ENCODE data around the gene PEA15.

PEA15 gene

GRCh38 chr1:160158534-160158933, 46.6 kb upstream of the PEA15 start:
- Histone ChIP-seq H2BK120ac (ENCODE audit: low read depth, low read length) (no peak overlapping the region), H2AFZ (ENCODE audit: low read depth, low read length) (no peak overlapping the region), H3K4me2 (ENCODE audit: low read length, poor library complexity, severe bottlenecking) (no peak overlapping the region), H3K18ac (ENCODE audit: low read depth in 1 of 2, low read length in 2 of 2) (no peak overlapping the region), H3K14ac (ENCODE audit: low read length in 2 of 2) (no peak overlapping the region), H3K27ac (ENCODE audit: low read length, poor library complexity, severe bottlenecking) (no peak overlapping the region), H3K27me3 (ENCODE audit: control insufficient read depth in 1 of 2, insufficient read depth in 1 of 2, low read length in 2 of 2) (peaks cover 0 to 15% of the 10 kb centered on the region in 2 experiments), H3K4me3 (ENCODE audit: insufficient read depth in 1 of 2, low read depth in 1 of 2, low read length in 2 of 2) (no peak overlapping the region), H3K79me1 (replicated peaks; ENCODE audit: low read length, poor library complexity, severe bottlenecking) (no peaks in the 10 kb centered on the region), H3K9ac (ENCODE audit: low read length) (no peak overlapping the region), H2BK12ac (ENCODE audit: low read length in 2 of 2) (no peak overlapping the region), H3K4ac (ENCODE audit: low read depth in 1 of 2, low read length in 2 of 2) (no peak overlapping the region), H2BK5ac (ENCODE audit: low read depth, low read length, poor library complexity, severe bottlenecking) (no peak overlapping the region), H3K4me1 (ENCODE audit: control insufficient read depth, insufficient read depth, low read depth, low read length) (peaks cover 4% of the 10 kb centered on the region), H2BK15ac (ENCODE audit: low read depth, poor library complexity, severe bottlenecking) (no peak overlapping the region), H3K36me3 (ENCODE audit: control insufficient read depth in 1 of 2, insufficient read depth in 2 of 2, low read depth in 1 of 2, low read length in 2 of 2) (no peaks in the 10 kb centered on the region), H2AK5ac (ENCODE audit: low read length, severe bottlenecking) (no peak overlapping the region), H3K9me3 (ENCODE audit: control insufficient read depth, low read length) (no peaks in the 10 kb centered on the region), H4K91ac (ENCODE audit: low read length) (no peak overlapping the region), H4K8ac (ENCODE audit: low read length) (no peak overlapping the region), H3K23ac (ENCODE audit: low read length in 2 of 2) (no peak overlapping the region)
- DNase-seq, result no peak
- 71% methylated on average over 3 of the region's 4 CpGs for WGBS

GRCh38 chr1:160159846-160160245, 45.3 kb upstream of the PEA15 start:
- Histone ChIP-seq H3K36me3 (ENCODE audit: control insufficient read depth in 1 of 2, insufficient read depth in 2 of 2, low read depth in 1 of 2, low read length in 2 of 2) (no peaks in the 10 kb centered on the region), H3K27me3 (ENCODE audit: control insufficient read depth in 1 of 2, insufficient read depth in 1 of 2, low read length in 2 of 2) (peaks cover 9 to 15% of the 10 kb centered on the region in 2 experiments), H4K91ac (ENCODE audit: low read length) (no peak overlapping the region), H3K4me3 (ENCODE audit: insufficient read depth in 1 of 2, low read depth in 1 of 2, low read length in 2 of 2) (no peak overlapping the region), H2AK5ac (ENCODE audit: low read length, severe bottlenecking) (no peak overlapping the region), H3K4me1 (ENCODE audit: control insufficient read depth, insufficient read depth, low read depth, low read length) (peaks cover 4% of the 10 kb centered on the region), H2BK5ac (ENCODE audit: low read depth, low read length, poor library complexity, severe bottlenecking) (no peak overlapping the region), H3K9me3 (ENCODE audit: control insufficient read depth, low read length) (no peaks in the 10 kb centered on the region), H4K8ac (ENCODE audit: low read length) (no peak overlapping the region), H3K14ac (ENCODE audit: low read length in 2 of 2) (no peak overlapping the region), H3K4ac (ENCODE audit: low read depth in 1 of 2, low read length in 2 of 2) (no peak overlapping the region), H3K27ac (ENCODE audit: low read length, poor library complexity, severe bottlenecking) (no peak overlapping the region), H2BK120ac (ENCODE audit: low read depth, low read length) (no peak overlapping the region), H2AFZ (ENCODE audit: low read depth, low read length) (no peak overlapping the region), H3K23ac (ENCODE audit: low read length in 2 of 2) (no peak overlapping the region), H2BK12ac (ENCODE audit: low read length in 2 of 2) (no peak overlapping the region), H2BK15ac (ENCODE audit: low read depth, poor library complexity, severe bottlenecking) (no peak overlapping the region), H3K9ac (ENCODE audit: low read length) (no peak overlapping the region), H3K18ac (ENCODE audit: low read depth in 1 of 2, low read length in 2 of 2) (no peak overlapping the region), H3K4me2 (ENCODE audit: low read length, poor library complexity, severe bottlenecking) (no peak overlapping the region), H3K79me1 (replicated peaks; ENCODE audit: low read length, poor library complexity, severe bottlenecking) (no peaks in the 10 kb centered on the region)
- no peak for DNase-seq

DNA sequence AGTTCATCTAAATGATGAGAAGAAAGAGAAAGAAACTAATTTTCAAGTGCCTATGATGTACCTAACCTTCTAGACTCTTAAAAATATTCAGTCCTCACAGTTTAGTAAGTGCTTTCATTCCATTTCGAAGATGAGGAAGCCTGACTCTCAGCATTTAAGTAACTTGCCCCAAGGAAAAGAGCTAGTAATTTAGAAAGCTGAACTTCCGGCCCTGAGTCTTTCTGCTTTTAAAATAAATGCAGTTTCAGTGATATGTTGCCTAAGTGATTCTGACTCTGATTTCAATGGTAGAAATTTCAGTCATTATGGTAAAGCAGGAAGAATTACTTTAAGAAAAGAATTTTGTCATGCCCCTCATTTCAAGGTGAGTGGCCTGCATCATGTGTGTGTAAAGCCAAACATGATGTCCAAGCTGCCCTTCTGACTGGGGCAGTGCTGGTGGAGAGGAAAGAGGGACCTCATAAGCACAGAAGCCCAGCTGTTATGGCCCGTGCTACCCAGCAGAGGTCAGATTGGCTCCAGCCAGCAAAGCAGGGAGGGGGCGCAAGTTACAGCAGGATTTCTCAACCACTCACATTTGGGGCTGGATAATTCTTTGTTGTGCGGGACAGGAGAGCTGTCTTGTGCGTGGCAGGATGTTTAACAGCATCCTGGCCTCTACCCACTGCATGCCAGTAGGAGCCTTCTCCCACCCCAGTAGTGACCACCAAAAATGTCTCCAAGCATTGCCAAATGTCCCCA, 43.0 kb upstream of the PEA15 start:
- Histone ChIP-seq H3K9ac (ENCODE audit: low read length) (no peak overlapping the region), H3K4me2 (ENCODE audit: low read length, poor library complexity, severe bottlenecking) (no peak overlapping the region), H3K23ac (ENCODE audit: low read length in 2 of 2) (no peak overlapping the region), H3K14ac (ENCODE audit: low read length in 2 of 2) (no peak overlapping the region), H3K9me3 (ENCODE audit: control insufficient read depth, low read length) (no peaks in the 10 kb centered on the region), H3K27ac (ENCODE audit: low read length, poor library complexity, severe bottlenecking) (no peak overlapping the region), H2AK5ac (ENCODE audit: low read length, severe bottlenecking) (no peak overlapping the region), H2AFZ (ENCODE audit: low read depth, low read length) (no peak overlapping the region), H3K4me1 (ENCODE audit: control insufficient read depth, insufficient read depth, low read depth, low read length) (peaks cover 4% of the 10 kb centered on the region), H3K36me3 (ENCODE audit: control insufficient read depth in 1 of 2, insufficient read depth in 2 of 2, low read depth in 1 of 2, low read length in 2 of 2) (no peaks in the 10 kb centered on the region), H3K4ac (ENCODE audit: low read depth in 1 of 2, low read length in 2 of 2) (no peak overlapping the region), H2BK12ac (ENCODE audit: low read length in 2 of 2) (no peak overlapping the region), H4K91ac (ENCODE audit: low read length) (peak overlapping the region; percentile 67), H2BK15ac (ENCODE audit: low read depth, poor library complexity, severe bottlenecking) (no peak overlapping the region), H2BK120ac (ENCODE audit: low read depth, low read length) (no peak overlapping the region), H3K18ac (ENCODE audit: low read depth in 1 of 2, low read length in 2 of 2) (no peak overlapping the region), H3K4me3 (ENCODE audit: insufficient read depth in 1 of 2, low read depth in 1 of 2, low read length in 2 of 2) (no peak overlapping the region), H3K27me3 (ENCODE audit: control insufficient read depth in 1 of 2, insufficient read depth in 1 of 2, low read length in 2 of 2) (peaks cover 20 to 27% of the 10 kb centered on the region in 2 experiments), H2BK5ac (ENCODE audit: low read depth, low read length, poor library complexity, severe bottlenecking) (no peak overlapping the region), H3K79me1 (replicated peaks; ENCODE audit: low read length, poor library complexity, severe bottlenecking) (no peaks in the 10 kb centered on the region), H4K8ac (ENCODE audit: low read length) (no peak overlapping the region)
- 53% methylated on average over 4 of the region's 6 CpGs for WGBS
- peak; percentile 32 for DNase-seq

DNA sequence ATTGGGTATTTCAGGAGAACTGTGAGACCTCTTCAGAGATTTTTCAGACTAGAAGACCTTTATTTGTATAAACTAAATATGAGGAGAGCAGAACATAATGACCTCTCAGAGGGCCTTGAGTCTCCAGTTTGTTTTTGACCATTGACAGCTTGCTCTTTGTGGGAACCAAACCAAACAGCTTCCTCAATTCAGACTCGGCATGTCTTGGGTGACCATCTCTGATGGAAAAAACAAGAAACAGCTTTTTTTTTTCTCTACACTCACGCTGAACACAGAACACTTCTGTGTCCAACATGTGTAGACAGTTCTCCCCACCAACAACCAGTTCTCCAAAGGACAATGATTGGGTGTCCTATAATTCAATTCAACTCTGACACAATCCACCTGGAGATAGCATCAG, 42.3 kb upstream of the PEA15 start:
- H3K14ac ChIP-seq (ENCODE audit: low read length in 2 of 2), result no peak overlapping the region
- no peak overlapping the region for H2AFZ ChIP-seq (ENCODE audit: low read depth, low read length)
- H2BK120ac ChIP-seq (ENCODE audit: low read depth, low read length), result no peak overlapping the region
- no peak overlapping the region for H2BK5ac ChIP-seq (ENCODE audit: low read depth, low read length, poor library complexity, severe bottlenecking)
- H2AK5ac ChIP-seq (ENCODE audit: low read length, severe bottlenecking), result no peak overlapping the region
- H3K27me3 ChIP-seq (ENCODE audit: control insufficient read depth in 1 of 2, insufficient read depth in 1 of 2, low read length in 2 of 2), result peaks cover 21 to 27% of the 10 kb centered on the region in 2 experiments
- H3K4me2 ChIP-seq (ENCODE audit: low read length, poor library complexity, severe bottlenecking), result no peak overlapping the region
- no peaks in the 10 kb centered on the region for H3K79me1 ChIP-seq (replicated peaks; ENCODE audit: low read length, poor library complexity, severe bottlenecking)
- no peak overlapping the region for H3K9ac ChIP-seq (ENCODE audit: low read length)
- H4K91ac ChIP-seq (ENCODE audit: low read length), result no peak overlapping the region
- no peak overlapping the region for H3K4me3 ChIP-seq (ENCODE audit: insufficient read depth in 1 of 2, low read depth in 1 of 2, low read length in 2 of 2)
- H3K27ac ChIP-seq (ENCODE audit: low read length, poor library complexity, severe bottlenecking), result no peak overlapping the region
- no peak overlapping the region for H4K8ac ChIP-seq (ENCODE audit: low read length)
- no peaks in the 10 kb centered on the region for H3K36me3 ChIP-seq (ENCODE audit: control insufficient read depth in 1 of 2, insufficient read depth in 2 of 2, low read depth in 1 of 2, low read length in 2 of 2)
- 91% methylated on average over 2 of the region's 2 CpGs for WGBS
- H3K4me1 ChIP-seq (ENCODE audit: control insufficient read depth, insufficient read depth, low read depth, low read length), result peaks cover 4% of the 10 kb centered on the region
- H2BK12ac ChIP-seq (ENCODE audit: low read length in 2 of 2), result no peak overlapping the region
- H2BK15ac ChIP-seq (ENCODE audit: low read depth, poor library complexity, severe bottlenecking), result no peak overlapping the region
- no peak for DNase-seq
- H3K23ac ChIP-seq (ENCODE audit: low read length in 2 of 2), result no peak overlapping the region
- no peak overlapping the region for H3K4ac ChIP-seq (ENCODE audit: low read depth in 1 of 2, low read length in 2 of 2)
- H3K9me3 ChIP-seq (ENCODE audit: control insufficient read depth, low read length), result no peaks in the 10 kb centered on the region
- H3K18ac ChIP-seq (ENCODE audit: low read depth in 1 of 2, low read length in 2 of 2), result no peak overlapping the region

All from mesenchymal stem cell (in vitro differentiated cells and primary cell).